A549 (cell line): Measurements from ENCODE around the gene NAA60.

ENCODE experiments used
- EP300 ChIP-seq, 2 experiments: fragments of >200 bp; sonication (Bioruptor Twin); formaldehyde crosslinking; IDR thresholded peaks; 2 replicates in 1 of 2; 3 replicates in 1 of 2; pipeline ENCODE4 v1.6.1; 2016 to 2017
- ESRRA ChIP-seq: fragments of 150-350 bp; IDR thresholded peaks from 2 replicates; pipeline ENCODE4 v1.6.1; 2014; ENCODE audit warnings: mild to moderate bottlenecking, low read length, borderline replicate concordance
- HDAC2 ChIP-seq: fragments of 200-600 bp; sonication (generic); IDR thresholded peaks from 2 replicates; pipeline ENCODE4 v1.6.1; 2016
- JUN ChIP-seq, 2 experiments: fragments of >200 bp; sonication (Bioruptor Twin); formaldehyde crosslinking; IDR thresholded peaks; 2 replicates in 1 of 2; 3 replicates in 1 of 2; pipeline ENCODE4 v1.6.1; 2016 to 2017
- POLR2A ChIP-seq: IDR thresholded peaks from 2 replicates; pipeline ENCODE4 v1.6.1; 2012; ENCODE audit warnings: mild to moderate bottlenecking, low read length
- ZC3H11A ChIP-seq: fragments of 450-650 bp; IDR thresholded peaks from 2 replicates; pipeline ENCODE4 v1.6.1; 2014; ENCODE audit warnings: antibody characterized with exemption, mild to moderate bottlenecking
- ZNF302 ChIP-seq: fragments of 250-450 bp; sonication (Bioruptor Pico); IDR thresholded peaks from 2 replicates; pipeline ENCODE4 v1.9.0; 2021; ENCODE audit warnings: inconsistent platforms, mild to moderate bottlenecking, moderate library complexity
- TF ChIP-seq, protein P1 (sequence below): fragments of >200 bp; sonication (Bioruptor Twin); formaldehyde crosslinking; IDR thresholded peaks from 3 replicates; pipeline ENCODE4 v1.5.1; 2016
- TF ChIP-seq, protein P2 (sequence below): IDR thresholded peaks from 2 replicates; pipeline ENCODE4 v1.6.1; 2012

DNA sequence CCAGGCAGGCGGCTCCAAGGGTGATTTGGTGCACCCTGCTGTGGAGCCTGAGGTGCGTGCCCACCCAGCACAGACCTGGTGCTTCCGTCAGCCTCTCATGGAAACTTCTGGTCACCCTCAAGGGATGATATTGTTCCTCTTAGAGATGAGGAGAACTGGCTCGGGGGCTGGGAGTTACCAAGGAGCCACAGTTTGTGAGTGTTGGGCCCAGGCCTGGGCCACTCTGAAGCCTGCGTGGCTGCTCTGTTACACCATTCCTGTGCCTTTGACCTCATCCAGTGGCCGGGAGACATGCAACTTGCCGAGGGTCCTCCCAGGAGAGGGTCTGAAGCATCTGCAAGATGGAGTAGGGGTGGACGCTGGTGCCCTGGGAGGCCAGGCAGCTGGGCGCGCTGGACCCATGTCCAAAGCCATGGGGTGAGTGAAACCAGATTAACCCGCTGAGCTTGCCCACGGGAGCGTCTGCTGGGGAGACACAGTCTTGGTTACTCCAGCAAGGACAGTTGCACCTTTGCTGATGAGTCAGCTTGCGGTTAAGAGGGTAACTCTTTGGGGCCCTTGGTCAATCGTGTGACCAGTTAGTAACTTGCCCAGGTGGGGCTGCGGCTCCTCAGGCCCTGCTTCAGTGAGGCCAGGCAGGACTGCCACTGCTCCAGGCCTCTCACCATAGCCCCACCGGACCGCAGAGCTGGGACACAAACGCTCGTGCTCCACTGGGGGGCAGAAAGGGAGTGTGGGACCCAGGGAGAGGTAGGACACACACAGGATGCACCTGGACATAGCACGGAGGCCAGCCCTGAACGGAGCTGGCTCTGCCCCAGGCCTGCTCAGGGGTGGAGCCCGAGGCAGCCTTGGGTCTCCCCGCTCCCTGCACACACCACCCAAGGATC lies 44.3 kb downstream of the NAA60 start:
- TF ChIP-seq, protein P1, sequence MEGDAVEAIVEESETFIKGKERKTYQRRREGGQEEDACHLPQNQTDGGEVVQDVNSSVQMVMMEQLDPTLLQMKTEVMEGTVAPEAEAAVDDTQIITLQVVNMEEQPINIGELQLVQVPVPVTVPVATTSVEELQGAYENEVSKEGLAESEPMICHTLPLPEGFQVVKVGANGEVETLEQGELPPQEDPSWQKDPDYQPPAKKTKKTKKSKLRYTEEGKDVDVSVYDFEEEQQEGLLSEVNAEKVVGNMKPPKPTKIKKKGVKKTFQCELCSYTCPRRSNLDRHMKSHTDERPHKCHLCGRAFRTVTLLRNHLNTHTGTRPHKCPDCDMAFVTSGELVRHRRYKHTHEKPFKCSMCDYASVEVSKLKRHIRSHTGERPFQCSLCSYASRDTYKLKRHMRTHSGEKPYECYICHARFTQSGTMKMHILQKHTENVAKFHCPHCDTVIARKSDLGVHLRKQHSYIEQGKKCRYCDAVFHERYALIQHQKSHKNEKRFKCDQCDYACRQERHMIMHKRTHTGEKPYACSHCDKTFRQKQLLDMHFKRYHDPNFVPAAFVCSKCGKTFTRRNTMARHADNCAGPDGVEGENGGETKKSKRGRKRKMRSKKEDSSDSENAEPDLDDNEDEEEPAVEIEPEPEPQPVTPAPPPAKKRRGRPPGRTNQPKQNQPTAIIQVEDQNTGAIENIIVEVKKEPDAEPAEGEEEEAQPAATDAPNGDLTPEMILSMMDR = no peak
- no peak for TF ChIP-seq JUN (IDR thresholded peaks at IDR 0.05)
- TF ChIP-seq POLR2A = no peak
- TF ChIP-seq EP300 (IDR thresholded peaks at IDR 0.05) = no peak
- TF ChIP-seq, protein P2, sequence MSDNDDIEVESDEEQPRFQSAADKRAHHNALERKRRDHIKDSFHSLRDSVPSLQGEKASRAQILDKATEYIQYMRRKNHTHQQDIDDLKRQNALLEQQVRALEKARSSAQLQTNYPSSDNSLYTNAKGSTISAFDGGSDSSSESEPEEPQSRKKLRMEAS = no peak
- TF ChIP-seq ZC3H11A = no peak
- no peak for TF ChIP-seq ZNF302 (CRISPR knock-in tag)
- TF ChIP-seq HDAC2 = no peak
- no peak for TF ChIP-seq ESRRA
